Epithelial cell of esophagus (primary cell): Measurements from ENCODE around the gene CREB5.

ENCODE experiments used
- DNase-seq: peaks from one replicate; pipeline ENCODE4 v3.0.0; 2010; ENCODE audit warnings: low read depth
- H3K4me3 ChIP-seq: 2 replicates; pipeline ENCODE4 v1.5.1; 2011; ENCODE audit warnings: mild to moderate bottlenecking, low read length, control low read depth
- TF ChIP-seq, protein P1 (sequence below): IDR thresholded peaks from 2 replicates; pipeline ENCODE4 v1.5.1; 2011; ENCODE audit warnings: low read depth, mild to moderate bottlenecking, low read length, control low read depth, inconsistent platforms; ENCODE audit not compliant: insufficient read depth; ENCODE audit errors: missing control alignments

The CREB5 gene

DNA sequence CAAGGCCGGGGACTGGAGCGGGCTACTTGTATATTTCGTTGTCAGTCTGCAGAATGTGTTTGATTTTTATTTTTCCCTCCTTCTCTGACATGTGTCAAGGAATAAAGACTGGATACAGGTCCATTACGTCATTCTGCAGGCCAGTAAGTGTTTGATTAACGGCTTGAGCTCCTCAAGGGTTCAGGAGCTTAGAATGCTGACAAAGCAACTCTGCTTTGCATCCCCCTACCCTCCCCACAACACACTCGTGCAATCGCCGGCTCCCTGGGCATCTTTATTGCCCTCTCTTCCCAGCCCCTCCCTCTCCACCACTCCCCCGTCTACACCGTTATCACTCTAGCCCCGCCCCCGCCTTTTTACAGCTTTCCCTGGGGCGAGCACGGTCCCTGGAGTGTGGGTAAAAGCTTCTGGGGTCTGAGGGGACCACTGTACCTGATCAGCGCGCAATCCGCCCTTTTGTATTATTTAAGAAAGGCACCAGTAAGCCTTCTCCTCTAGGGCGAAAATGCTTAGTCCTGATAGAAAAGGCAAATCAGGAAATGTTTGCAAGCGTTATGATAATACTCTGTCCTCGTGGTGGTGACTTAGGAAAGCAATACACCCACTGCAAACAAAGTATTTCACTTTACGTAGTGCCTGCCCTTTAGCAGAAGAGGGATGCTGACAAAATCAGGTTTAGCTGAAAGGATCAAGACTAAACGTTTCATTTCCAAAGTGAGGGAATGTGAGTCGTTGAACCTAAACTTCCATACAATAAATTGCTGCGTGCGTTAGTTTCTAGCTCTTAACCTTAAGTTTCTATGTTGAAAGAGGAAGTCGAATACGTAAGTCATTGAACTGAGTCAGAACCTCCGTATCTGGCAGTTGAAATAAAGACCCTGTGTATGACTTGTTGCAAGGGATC lies 1.4 kb upstream of the CREB5 start:
- peak; percentile 76 for DNase-seq
- TF ChIP-seq, protein P1, sequence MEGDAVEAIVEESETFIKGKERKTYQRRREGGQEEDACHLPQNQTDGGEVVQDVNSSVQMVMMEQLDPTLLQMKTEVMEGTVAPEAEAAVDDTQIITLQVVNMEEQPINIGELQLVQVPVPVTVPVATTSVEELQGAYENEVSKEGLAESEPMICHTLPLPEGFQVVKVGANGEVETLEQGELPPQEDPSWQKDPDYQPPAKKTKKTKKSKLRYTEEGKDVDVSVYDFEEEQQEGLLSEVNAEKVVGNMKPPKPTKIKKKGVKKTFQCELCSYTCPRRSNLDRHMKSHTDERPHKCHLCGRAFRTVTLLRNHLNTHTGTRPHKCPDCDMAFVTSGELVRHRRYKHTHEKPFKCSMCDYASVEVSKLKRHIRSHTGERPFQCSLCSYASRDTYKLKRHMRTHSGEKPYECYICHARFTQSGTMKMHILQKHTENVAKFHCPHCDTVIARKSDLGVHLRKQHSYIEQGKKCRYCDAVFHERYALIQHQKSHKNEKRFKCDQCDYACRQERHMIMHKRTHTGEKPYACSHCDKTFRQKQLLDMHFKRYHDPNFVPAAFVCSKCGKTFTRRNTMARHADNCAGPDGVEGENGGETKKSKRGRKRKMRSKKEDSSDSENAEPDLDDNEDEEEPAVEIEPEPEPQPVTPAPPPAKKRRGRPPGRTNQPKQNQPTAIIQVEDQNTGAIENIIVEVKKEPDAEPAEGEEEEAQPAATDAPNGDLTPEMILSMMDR = no peak
- H3K4me3 ChIP-seq = peak overlapping the region; percentile 59

DNA sequence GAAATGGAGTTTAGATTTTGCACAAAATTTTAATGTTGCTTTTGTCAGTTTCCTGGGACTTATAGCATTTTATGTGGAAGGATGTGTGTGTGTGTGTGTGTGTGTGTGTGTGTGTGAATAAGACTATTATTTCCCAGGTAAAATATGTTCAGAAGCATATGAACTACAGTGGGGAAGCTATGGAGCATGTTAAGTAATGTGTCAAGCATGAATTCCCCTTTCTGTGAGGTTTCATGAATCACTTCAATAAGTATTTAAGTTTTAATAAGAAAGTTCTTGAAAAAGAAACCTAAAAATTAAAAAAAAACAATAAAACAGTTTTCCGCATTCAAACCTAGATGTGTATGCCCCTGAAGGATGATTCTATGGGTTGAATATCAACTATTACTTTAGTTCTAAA lies 693 bp downstream of the CREB5 start:
- H3K4me3 ChIP-seq = no peak overlapping the region
- TF ChIP-seq, protein P1 = no peak
- DNase-seq = no peak

DNA sequence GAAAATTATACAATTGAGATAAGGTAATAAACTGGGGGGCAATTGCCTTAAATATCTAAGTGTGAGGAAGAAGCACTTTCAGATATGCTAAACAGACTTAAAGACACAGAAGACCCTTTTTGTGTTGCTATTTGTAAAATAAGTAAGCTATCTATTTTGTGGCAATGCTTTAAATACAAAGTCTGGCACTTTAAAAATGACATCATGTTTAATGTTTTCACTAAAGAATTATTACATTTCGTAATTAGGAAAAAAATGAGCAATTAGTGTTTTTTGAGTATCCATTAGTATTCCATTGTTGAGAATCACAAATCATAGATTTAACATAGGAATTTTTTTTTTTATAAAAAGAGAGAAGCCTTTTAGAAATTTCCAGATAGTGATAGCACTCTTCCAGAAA lies 2.1 kb downstream of the CREB5 start:
- DNase-seq = no peak
- H3K4me3 ChIP-seq = no peak overlapping the region
- TF ChIP-seq, protein P1 = no peak

DNA sequence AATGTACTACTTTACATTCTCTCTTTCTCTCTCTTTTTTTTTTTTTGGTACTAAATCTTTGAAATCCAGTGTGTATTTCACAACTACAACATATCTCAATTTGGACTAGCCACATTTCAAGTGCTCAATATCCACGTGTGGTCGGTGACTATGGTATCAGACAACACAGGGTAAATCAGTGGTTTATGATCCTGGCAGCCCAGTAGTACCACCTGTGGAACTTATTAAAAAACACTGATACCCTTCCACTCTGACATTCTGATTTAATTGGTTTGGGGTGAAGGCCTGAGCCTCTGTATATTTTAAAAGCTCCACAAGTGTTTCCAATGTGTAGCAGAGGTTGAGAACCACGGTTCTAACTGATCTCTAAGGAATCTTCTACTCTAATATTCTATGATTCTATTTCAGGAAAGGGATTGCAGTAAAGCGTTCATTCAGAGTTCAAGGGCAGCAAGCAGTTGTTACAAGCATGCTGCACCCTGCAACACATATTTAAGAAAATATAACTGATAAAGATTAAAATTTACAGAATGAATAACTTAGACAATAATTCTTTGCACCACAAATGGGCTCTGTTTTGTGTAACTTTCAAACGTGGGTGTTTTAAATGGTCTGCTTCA lies 5.1 kb downstream of the CREB5 start:
- TF ChIP-seq, protein P1 = no peak
- no peak overlapping the region for H3K4me3 ChIP-seq
- DNase-seq = no peak

DNA sequence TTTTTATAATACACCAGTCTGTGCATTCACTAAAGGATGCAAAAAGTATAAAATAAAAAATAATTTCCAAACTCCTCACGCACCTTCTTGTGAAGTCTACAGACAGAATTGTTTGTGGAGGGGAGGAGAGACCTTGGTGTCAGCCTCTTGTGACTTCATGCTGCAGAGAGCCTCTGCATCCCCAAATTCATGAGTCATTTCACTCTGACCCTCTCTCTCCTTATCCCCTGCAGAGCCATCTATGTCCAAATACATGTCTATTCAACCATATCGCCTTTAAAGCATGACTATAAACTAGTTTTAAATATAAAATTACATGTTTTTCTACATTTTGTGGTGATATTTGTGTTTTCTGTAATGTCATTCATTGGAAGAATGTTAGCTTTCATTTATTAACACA lies 6.0 kb downstream of the CREB5 start:
- H3K4me3 ChIP-seq = no peak overlapping the region
- DNase-seq = no peak
- TF ChIP-seq, protein P1 = no peak

DNA sequence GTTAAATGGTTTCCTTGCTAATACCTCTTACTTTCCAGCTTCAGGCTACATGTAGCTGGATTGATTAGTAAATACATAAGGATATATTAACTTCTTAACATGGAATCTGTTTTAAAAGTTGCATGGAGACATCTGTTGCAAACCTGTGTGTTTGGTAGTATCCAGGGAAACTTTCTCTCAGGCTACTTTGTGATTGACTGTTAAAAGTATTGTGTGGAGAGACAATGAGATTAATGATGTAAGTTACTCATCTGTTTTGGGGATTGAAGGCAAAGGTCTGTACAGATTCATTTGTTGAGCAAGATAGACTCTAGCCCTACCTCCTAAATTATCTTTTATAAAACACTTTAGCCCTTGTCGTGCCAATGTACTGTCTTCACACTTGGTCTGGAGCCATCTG lies 6.6 kb downstream of the CREB5 start:
- no peak overlapping the region for H3K4me3 ChIP-seq
- TF ChIP-seq, protein P1 = no peak

DNA sequence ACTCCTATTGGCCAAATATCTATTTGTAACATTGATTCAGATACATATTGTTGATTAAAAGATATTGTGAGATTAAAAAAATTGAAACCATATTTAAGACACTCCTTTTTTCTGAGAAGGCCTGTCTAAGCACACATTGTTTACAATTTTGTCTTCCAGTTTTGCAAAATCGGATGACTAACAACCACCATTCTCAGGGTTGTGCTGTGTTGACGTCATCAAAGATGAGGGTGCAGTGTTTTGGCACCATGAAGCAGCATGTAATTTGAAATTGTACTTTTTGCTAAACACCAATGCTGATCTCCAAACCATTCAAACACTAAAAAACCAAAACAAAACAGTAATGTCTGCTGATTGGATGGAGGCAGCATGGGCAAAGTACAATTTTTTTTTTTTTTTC lies 7.4 kb downstream of the CREB5 start:
- DNase-seq = peak; percentile 90
- TF ChIP-seq, protein P1 = no peak
- no peak overlapping the region for H3K4me3 ChIP-seq

More for the DNA sequence above, 6.6 kb downstream of the CREB5 start:
- peak; percentile 34 for DNase-seq
